Metanephros (tissue), 1 donor: ENCODE results near the gene PIGB. TPM values are rescaled to one million over a fixed set of nuclear protein-coding genes. Genes with fewer than 3 reads are reported as not detected.

Experiments used
- total RNA-seq: library from RNA; depleted of rRNA; stranded (reverse); fragments of >200 nt; gene quantifications from one replicate; pipeline ENCODE4 v1.2.3, GENCODE V29; 2014

PIGB gene
- total RNA-seq, result 11.3 TPM

DNA sequence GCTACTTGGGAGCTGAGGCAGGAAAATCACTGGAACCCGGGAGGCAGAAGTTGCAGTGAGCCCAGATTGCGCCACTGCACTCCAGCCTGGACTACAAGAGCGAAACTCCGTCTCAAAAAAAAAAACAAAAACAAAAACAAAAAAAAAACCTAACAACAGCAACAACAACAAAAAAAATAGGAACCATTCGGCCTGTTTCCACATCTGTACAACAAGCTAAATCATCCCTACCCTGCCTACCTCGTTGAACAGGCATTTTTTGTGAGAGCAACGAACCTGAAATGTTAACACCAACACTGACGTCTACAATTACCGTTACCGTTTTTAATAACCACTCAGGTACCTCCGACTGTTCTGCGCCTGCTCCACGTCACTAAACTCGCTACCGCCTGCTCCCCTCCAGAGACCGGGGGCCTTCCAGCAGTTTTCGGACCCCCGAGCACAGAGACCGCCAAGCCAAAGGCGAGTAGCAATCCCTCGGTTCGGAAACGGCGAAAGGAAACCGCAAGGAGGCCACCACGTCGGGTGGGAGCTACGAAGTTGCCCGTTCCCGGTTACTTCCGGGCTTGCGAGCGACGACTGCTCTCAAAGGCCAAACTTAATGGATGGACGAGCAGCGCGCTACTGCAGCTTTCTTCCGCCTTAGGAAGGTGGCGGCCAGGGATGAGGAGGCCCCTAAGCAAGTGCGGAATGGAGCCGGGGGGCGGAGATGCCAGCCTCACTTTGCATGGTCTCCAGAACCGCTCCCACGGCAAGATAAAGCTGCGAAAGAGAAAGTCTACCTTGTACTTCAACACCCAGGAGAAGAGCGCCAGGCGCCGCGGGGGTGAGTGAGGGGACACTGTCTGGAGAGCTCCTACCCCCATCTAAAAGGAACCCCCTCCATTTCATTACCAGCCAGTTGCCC lies at the start of gene PIGB, which contains the start of gene PIGBOS1:
Gene PIGB (plus strand): TSS at position 635 of the 907 bp plus-strand sequence. CDS start 29 bp downstream, at position 664.
Gene PIGBOS1 (minus strand): TSS at position 536 of the 907 bp plus-strand sequence. CDS start 1,331 bp downstream, outside the sequence.

DNA sequence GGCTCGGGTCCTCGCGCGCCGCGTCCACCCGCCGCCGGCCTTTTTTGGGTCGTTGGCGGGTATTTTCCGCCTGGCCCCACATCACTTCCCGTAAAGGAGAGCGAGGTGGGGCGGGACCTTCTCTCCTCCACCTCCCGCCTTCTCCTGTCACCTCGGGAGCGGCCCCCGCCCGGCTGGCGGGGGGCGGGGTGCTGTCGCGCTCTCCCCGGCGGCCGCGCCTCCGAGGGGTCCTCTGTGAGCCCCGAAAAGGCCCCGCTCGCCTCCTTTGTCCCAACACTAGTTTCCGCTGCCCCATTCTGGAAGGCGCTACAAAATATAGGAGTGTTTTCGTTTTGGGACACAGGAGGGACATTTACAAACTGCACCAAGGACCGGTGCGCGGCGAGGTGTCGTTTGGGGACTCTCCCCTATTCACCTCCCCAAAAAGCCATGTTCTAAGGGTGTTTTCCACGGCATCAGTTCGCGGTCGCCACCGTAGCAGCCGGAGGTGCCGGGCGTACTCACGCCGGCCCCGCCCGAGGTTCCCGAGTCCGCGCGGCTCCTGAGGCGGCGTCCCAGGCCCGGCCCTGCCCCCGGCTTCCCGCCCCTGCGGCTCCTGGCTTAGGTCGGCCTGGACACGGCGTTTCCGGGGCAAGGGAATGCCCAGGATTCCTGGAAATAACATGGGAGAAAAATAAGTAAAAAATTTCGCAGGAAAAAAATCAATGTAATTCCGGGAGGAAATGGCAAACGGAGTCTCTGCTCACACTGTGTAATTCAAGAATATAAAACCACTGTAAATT lies 29.1 kb upstream of the PIGB start, which contains the start of gene RAB27A:
Gene RAB27A (minus strand): TSS at position 68 of the 782 bp plus-strand sequence. CDS start 54,879 bp downstream, outside the sequence.

Other genes starting within 250 kb of the PIGB start
- 76.4 TPM for gene RSL24D1, start 122.3 kb upstream of the PIGB start, total RNA-seq
- gene RAB27A, start 29.4 kb upstream of the PIGB start, total RNA-seq, result 14.8 TPM
- gene PIGBOS1, start 99 bp upstream of the PIGB start, total RNA-seq, result 15.6 TPM
- gene CCPG1, start 89.1 kb downstream of the PIGB start, total RNA-seq, result 31.6 TPM
- 2.6 TPM for gene PIERCE2, start 89.3 kb downstream of the PIGB start, total RNA-seq
- gene DNAAF4, start 189.0 kb downstream of the PIGB start, total RNA-seq, result 9.0 TPM